Measurements from ENCODE around the gene NPHP1. TPM values are rescaled to one million over a fixed set of nuclear protein-coding genes. Genes with fewer than 3 reads are reported as not detected.
"Not testable (repeated sequence)": the region's sequence is repeated elsewhere in the genome, so short reads cannot be mapped to it uniquely, and the experiment has no call there.

NPHP1 gene
- total and polyA plus RNA-seq, 4 donors = 2.6 to 10.4 (median 6.1) TPM

DNA sequence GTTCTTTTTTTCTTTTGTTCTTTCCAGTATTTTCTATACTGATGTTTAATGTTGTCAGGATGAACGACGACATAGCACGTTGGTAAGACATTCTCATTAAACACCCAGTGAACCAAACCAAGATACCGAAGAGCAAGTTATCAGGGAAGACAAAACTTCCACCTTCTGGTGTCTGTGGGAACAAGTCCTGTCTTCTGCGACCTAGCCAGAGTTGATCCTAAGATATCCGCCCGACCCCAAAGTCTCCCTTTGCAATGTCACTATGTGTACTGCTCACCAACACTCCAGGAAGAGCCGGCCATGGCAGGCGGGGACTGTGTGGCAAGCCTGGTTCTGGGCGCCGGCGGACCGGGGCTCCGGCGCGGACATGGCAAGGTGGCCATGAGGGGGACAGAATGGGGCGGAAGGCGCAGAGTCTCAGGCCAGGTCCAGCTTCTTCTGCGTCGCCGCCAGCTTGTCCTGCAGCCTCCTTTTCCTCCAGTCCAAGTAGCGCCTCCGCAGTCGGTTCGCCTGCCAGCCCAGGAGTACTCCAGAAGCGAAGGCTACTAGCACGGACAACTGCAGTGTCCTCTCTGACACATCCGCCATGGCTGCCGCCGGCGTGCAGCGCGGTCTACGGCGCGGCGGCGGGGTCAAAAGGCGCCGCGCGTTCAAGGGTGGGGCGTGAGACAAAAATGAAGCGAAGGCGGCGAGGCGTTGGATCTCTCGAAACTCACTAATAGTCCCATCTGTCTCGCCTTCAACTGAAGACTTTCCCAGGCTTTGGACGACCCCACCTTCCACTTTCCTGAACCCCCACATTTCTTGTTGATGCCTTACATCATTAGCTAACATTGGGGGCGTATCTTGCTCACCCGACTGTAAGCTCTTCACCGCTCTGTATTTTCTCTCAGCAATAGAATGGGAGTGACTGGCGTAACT is 7.4 kb upstream of the NPHP1 start, which contains the start of gene MTLN:
TSS of gene MTLN (minus strand) at position 610 of the 921 bp plus-strand sequence. CDS start at position 588, 22 bp downstream.
- intact Hi-C loops (cut with DNase I) = no loop called here
- peak; percentile 94 for ATAC-seq (ENCODE audit: low FRiP score)
- 2 to 8% methylated on average over 50 to 54 of the region's 54 CpGs for WGBS, 2 donors
- Histone ChIP-seq H3K4me1 (ENCODE audit: control insufficient read depth in 1 of 2, insufficient read depth in 2 of 2, low read length in 2 of 2) (no peaks in the 10 kb centered on the region), H3K9me3 (ENCODE audit: control insufficient read depth, low read length) (no peaks in the 10 kb centered on the region), H3K4me3 (ENCODE audit: low read length in 2 of 2) (peak within 1 kb of the TSS; percentile 45 to 57), H3K27me3 (ENCODE audit: control insufficient read depth in 1 of 2, insufficient read depth in 2 of 2, low read length in 1 of 2) (no peaks in the 10 kb centered on the region), H3K36me3 (ENCODE audit: control insufficient read depth in 1 of 2, insufficient read depth in 2 of 2, low read length in 1 of 2) (peaks cover 0 to 5% of the 10 kb centered on the region in 2 donors), H3K27ac (ENCODE audit: low read depth in 1 of 2, low read length in 2 of 2) (peak within 1 kb of the TSS; percentile 28 to 76)
- DNase-seq = peak; percentile 70 to 90

DNA sequence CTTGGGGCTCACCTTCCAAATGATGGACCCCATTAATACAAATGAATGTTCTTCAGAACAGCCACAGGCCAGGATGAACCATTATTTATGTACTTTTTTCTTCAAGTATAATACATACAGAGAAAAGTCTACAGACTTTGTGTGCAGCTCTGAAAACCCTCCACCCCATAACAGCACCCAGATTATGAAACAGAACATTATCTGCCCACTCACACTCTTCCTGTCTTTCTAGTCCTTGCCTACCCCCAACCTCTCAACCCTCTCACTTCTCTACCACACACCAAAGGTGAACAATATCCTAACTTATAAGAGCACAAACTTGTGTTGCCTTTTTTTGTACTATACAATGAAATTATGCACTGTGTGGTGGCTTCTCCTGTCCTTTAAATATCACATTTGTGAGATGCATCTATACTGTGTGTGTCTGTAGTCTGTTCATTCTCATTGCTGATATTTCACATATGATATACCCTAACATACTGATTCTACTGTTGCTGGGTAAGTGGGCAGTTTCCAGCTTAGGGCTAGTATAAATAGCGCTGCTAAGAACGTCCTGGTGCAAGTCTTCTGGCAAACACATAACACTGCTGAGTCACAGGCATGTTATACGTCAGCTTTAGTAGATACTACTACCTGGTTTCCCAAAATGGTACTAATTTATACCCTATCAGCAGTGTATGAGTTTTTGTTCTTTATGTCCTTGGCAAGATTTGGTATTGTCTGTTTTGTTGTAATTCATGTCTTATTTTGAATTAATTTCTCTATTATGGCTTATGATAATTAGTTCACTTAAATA is 1.0 kb upstream of the NPHP1 start:
- Histone ChIP-seq H3K4me3 (ENCODE audit: low read length in 2 of 2) (no peak overlapping the region), H3K27ac (ENCODE audit: low read depth in 1 of 2, low read length in 2 of 2) (no peak overlapping the region), H3K27me3 (ENCODE audit: control insufficient read depth in 1 of 2, insufficient read depth in 2 of 2, low read length in 1 of 2) (no peaks in the 10 kb centered on the region), H3K4me1 (ENCODE audit: control insufficient read depth in 1 of 2, insufficient read depth in 2 of 2, low read length in 2 of 2) (no peaks in the 10 kb centered on the region), H3K9me3 (ENCODE audit: control insufficient read depth, low read length) (no peaks in the 10 kb centered on the region), H3K36me3 (ENCODE audit: control insufficient read depth in 1 of 2, insufficient read depth in 2 of 2, low read length in 1 of 2) (peaks cover 0 to 5% of the 10 kb centered on the region in 2 donors)
- ATAC-seq (ENCODE audit: low FRiP score) = no peak
- intact Hi-C loops (cut with DNase I) = no loop called here
- no peak for DNase-seq
- 23 to 25% methylated on average over 3 of the region's 3 CpGs for WGBS, 2 donors

DNA sequence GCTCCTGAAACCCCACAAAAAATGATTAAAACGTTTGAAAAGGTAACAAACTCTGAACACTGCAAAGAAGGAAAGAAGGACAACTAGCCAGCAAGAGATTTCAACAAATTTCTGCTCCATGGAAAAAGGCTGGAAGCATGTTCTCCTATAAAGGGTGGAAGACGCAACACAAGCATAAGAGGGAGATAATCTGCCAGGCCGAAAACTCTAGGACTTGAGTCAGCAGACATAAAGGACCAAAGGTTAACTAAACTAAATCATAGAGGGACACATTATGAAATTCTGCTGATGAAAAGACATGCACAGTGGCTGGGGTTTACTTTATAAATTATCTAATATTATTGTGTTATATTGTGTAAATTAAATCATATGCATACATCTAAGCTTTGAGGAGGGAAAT is 6.8 kb downstream of the NPHP1 start:
- intact Hi-C loops (cut with DNase I) = no loop called here
- no peaks in the 10 kb centered on the region for H3K36me3 ChIP-seq (ENCODE audit: control insufficient read depth in 1 of 2, insufficient read depth in 2 of 2, low read length in 1 of 2)
- ATAC-seq (ENCODE audit: low FRiP score) (no peak), DNase-seq (no peak)
- no peaks in the 10 kb centered on the region for H3K4me1 ChIP-seq (ENCODE audit: control insufficient read depth in 1 of 2, insufficient read depth in 2 of 2, low read length in 2 of 2)
- H3K27me3 ChIP-seq (ENCODE audit: control insufficient read depth in 1 of 2, insufficient read depth in 2 of 2, low read length in 1 of 2) = no peaks in the 10 kb centered on the region
- WGBS, 2 donors = 73 to 74% methylated on average over 3 of the region's 3 CpGs
- H3K4me3 ChIP-seq (ENCODE audit: low read length in 2 of 2) = no peak overlapping the region
- H3K27ac ChIP-seq (ENCODE audit: low read depth in 1 of 2, low read length in 2 of 2) = no peak overlapping the region
- H3K9me3 ChIP-seq (ENCODE audit: control insufficient read depth, low read length) = no peaks in the 10 kb centered on the region

DNA sequence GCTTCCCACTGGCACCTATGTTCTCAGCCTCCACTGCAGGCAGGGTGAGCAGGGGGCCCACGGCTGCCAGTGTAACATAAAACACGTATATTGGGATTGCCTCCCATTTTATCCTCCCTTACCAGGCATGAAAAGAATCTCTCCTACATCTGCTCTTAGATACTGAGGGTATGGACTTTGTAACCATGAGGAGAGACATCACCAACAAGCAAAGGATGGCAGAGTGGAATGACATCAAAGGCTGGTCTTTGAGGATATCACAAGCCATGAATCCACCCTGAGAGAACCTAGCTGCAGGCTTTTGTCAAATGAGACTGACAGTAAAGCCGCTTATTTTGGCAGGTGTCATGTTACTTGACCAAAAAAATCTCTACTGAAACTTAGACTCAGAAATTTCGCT is 7.4 kb downstream of the NPHP1 start:
- no peak for ATAC-seq (ENCODE audit: low FRiP score)
- Histone ChIP-seq H3K4me1 (ENCODE audit: control insufficient read depth in 1 of 2, insufficient read depth in 2 of 2, low read length in 2 of 2) (no peaks in the 10 kb centered on the region), H3K4me3 (ENCODE audit: low read length in 2 of 2) (no peak overlapping the region), H3K27ac (ENCODE audit: low read depth in 1 of 2, low read length in 2 of 2) (no peak overlapping the region), H3K27me3 (ENCODE audit: control insufficient read depth in 1 of 2, insufficient read depth in 2 of 2, low read length in 1 of 2) (no peaks in the 10 kb centered on the region), H3K36me3 (ENCODE audit: control insufficient read depth in 1 of 2, insufficient read depth in 2 of 2, low read length in 1 of 2) (no peaks in the 10 kb centered on the region), H3K9me3 (ENCODE audit: control insufficient read depth, low read length) (no peaks in the 10 kb centered on the region)
- intact Hi-C loops (cut with DNase I) = no loop called here
- no peak for DNase-seq
- 64 to 70% methylated on average over 4 of the region's 4 CpGs for WGBS, 2 donors

DNA sequence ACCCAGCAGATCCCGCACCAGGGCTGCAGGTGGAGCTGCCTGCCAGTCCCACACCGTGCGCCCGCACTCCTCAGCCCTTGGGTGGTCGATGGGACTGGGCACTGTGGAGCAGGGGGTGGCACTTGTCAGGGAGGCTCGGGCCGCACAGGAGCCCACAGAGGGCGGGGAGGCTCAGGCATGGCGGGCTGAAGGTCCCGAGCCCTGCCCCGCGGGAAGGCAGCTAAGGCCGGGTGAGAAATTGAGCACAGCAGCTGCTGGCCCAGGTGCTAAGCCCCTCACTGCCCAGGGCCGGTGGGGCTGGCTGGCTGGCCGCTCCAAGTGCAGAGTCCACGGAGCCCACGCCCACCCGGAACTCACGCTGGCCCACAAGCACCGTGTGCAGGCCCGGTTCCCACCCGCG is 14.6 kb downstream of the NPHP1 start:
- H3K27me3 ChIP-seq (ENCODE audit: control insufficient read depth in 1 of 2, insufficient read depth in 2 of 2, low read length in 1 of 2); H3K4me1 ChIP-seq (ENCODE audit: control insufficient read depth in 1 of 2, insufficient read depth in 2 of 2, low read length in 2 of 2); DNase-seq; H3K36me3 ChIP-seq (ENCODE audit: control insufficient read depth in 1 of 2, insufficient read depth in 2 of 2, low read length in 1 of 2); ATAC-seq (ENCODE audit: low FRiP score); intact Hi-C loops (cut with DNase I); H3K4me3 ChIP-seq (ENCODE audit: low read length in 2 of 2); H3K9me3 ChIP-seq (ENCODE audit: control insufficient read depth, low read length); H3K27ac ChIP-seq (ENCODE audit: low read depth in 1 of 2, low read length in 2 of 2): not testable (repeated sequence)
- 98% methylated on average over 18 to 23 of the region's 23 CpGs for WGBS, 2 donors

DNA sequence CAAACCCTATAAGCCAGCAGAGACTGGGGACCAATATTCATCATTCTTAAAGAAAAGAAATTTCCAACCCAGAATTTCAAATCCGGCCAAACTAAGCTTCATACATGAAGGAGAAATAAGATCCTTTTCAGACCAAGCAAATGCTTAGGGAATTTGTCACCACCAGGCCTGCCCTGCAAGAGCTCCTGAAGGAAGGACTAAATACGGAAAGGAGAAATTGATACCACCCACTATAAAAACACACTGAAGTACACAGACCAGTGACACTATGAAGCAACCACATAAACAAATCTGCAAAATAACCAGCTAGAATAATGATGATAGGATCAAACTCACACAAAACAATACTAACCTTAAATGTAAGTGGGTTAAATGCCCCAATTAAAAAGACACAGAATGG is 22.4 kb downstream of the NPHP1 start:
- no peaks in the 10 kb centered on the region for H3K27me3 ChIP-seq (ENCODE audit: control insufficient read depth in 1 of 2, insufficient read depth in 2 of 2, low read length in 1 of 2)
- H3K4me1 ChIP-seq (ENCODE audit: control insufficient read depth in 1 of 2, insufficient read depth in 2 of 2, low read length in 2 of 2) = no peaks in the 10 kb centered on the region
- H3K27ac ChIP-seq (ENCODE audit: low read depth in 1 of 2, low read length in 2 of 2) = no peak overlapping the region
- no peak overlapping the region for H3K4me3 ChIP-seq (ENCODE audit: low read length in 2 of 2)
- DNase-seq (no peak), ATAC-seq (ENCODE audit: low FRiP score) (no peak)
- whole genome bisulfite sequencing, 2 donors = 92 to 95% methylated on average over 2 of the region's 2 CpGs
- no peaks in the 10 kb centered on the region for H3K9me3 ChIP-seq (ENCODE audit: control insufficient read depth, low read length)
- intact Hi-C loops (cut with DNase I) = no loop called here
- no peaks in the 10 kb centered on the region for H3K36me3 ChIP-seq (ENCODE audit: control insufficient read depth in 1 of 2, insufficient read depth in 2 of 2, low read length in 1 of 2)

DNA sequence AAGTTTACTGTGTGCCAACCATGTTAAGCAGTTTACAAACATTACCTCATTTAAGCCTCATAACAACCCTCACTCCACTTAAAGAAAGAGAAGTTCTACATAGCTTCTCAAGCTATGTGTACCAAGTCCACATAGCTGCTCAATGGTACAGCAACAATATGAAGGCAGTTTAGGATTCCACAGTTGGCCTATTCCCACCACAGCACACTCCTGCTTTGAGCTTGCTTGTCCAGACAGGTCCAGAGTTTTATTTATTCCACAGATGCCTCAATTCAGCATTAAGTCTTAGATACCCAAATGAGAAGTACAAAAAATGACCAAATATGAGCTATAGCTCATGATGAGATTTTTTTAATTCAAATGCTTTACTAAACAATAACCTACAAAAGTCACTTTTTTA is 24.8 kb downstream of the NPHP1 start:
- Histone ChIP-seq H3K4me1 (ENCODE audit: control insufficient read depth in 1 of 2, insufficient read depth in 2 of 2, low read length in 2 of 2) (no peaks in the 10 kb centered on the region), H3K27me3 (ENCODE audit: control insufficient read depth in 1 of 2, insufficient read depth in 2 of 2, low read length in 1 of 2) (no peaks in the 10 kb centered on the region), H3K27ac (ENCODE audit: low read depth in 1 of 2, low read length in 2 of 2) (no peak overlapping the region), H3K9me3 (ENCODE audit: control insufficient read depth, low read length) (no peaks in the 10 kb centered on the region), H3K36me3 (ENCODE audit: control insufficient read depth in 1 of 2, insufficient read depth in 2 of 2, low read length in 1 of 2) (peaks cover 0 to 2% of the 10 kb centered on the region in 2 donors), H3K4me3 (ENCODE audit: low read length in 2 of 2) (no peak overlapping the region)
- DNase-seq (no peak), ATAC-seq (ENCODE audit: low FRiP score) (no peak)
- intact Hi-C loops (cut with DNase I) = no loop called here

DNA sequence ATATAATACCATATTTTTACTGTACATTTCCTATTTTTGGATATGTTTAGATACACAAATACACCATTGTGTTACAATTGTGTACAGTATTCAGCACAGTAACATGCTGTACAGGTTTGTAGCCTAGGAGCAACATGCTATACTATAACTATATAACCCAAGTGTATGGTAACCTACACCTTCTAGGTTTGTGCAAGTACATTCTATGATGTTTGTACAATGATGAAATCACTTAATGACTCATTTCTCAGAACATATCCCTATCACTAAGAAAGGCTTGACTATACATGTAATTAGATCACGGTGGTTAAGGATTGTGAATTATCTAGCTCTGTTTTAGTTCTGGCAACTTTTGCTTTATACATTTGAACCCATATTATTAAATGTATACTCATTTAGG is 31.3 kb downstream of the NPHP1 start:
- Histone ChIP-seq H3K4me3 (ENCODE audit: low read length in 2 of 2) (no peak overlapping the region), H3K27ac (ENCODE audit: low read depth in 1 of 2, low read length in 2 of 2) (no peak overlapping the region), H3K36me3 (ENCODE audit: control insufficient read depth in 1 of 2, insufficient read depth in 2 of 2, low read length in 1 of 2) (peaks cover 0 to 2% of the 10 kb centered on the region in 2 donors), H3K27me3 (ENCODE audit: control insufficient read depth in 1 of 2, insufficient read depth in 2 of 2, low read length in 1 of 2) (no peaks in the 10 kb centered on the region), H3K4me1 (ENCODE audit: control insufficient read depth in 1 of 2, insufficient read depth in 2 of 2, low read length in 2 of 2) (no peaks in the 10 kb centered on the region), H3K9me3 (ENCODE audit: control insufficient read depth, low read length) (no peaks in the 10 kb centered on the region)
- no peak for DNase-seq
- ATAC-seq (ENCODE audit: low FRiP score) = no peak
- intact Hi-C loops (cut with DNase I) = no loop called here
- 90 to 93% methylated on average over 1 of the region's 1 CpG for WGBS, 2 donors
